Progenitor cell of endocrine pancreas (in vitro differentiated cells): ENCODE results near the gene PDE11A. TPM values are rescaled to one million over a fixed set of nuclear protein-coding genes. Genes with fewer than 3 reads are reported as not detected.

Experiments used
- DNase-seq: peaks from one replicate; pipeline ENCODE4 v3.0.0; 2021; ENCODE audit warnings: low spot score; ENCODE audit not compliant: unreplicated experiment
- H3K27ac Mint-ChIP-seq: 2 replicates; pipeline ENCODE4 v1.8.0; 2021; ENCODE audit warnings: mild to moderate bottlenecking, moderate library complexity, mixed read lengths
- H3K27me3 Mint-ChIP-seq: 2 replicates; pipeline ENCODE4 v1.8.0; 2021; ENCODE audit warnings: mixed read lengths
- H3K36me3 Mint-ChIP-seq: 2 replicates; pipeline ENCODE4 v1.8.0; 2022; ENCODE audit warnings: mixed read lengths; ENCODE audit not compliant: insufficient read depth
- H3K4me1 Mint-ChIP-seq: 2 replicates; pipeline ENCODE4 v1.8.0; 2021; ENCODE audit warnings: low read depth, mixed read lengths
- H3K4me3 Mint-ChIP-seq: 2 replicates; pipeline ENCODE4 v1.8.0; 2021; ENCODE audit warnings: low read depth, mild to moderate bottlenecking, moderate library complexity, mixed read lengths
- H3K9me3 Mint-ChIP-seq: 2 replicates; pipeline ENCODE4 v1.8.0; 2021; ENCODE audit warnings: low read depth, mixed read lengths
- CTCF ChIP-seq: fragments of 200-600 bp; sonication (generic); IDR thresholded peaks from one replicate; pipeline ENCODE4 v1.5.0; 2021; ENCODE audit warnings: antibody characterized with exemption, mild to moderate bottlenecking; ENCODE audit not compliant: unreplicated experiment
- total RNA-seq: library from RNA; stranded (reverse); gene quantifications from 2 replicates; pipeline ENCODE4 v1.2.1, GENCODE V29; 2021

PDE11A gene
- total RNA-seq, 1 donor from 2014 or later = 54.8 TPM

GRCh38 chr2:177730792-177731191 is 341.8 kb downstream of the PDE11A start:
- Mint-ChIP-seq H3K27ac (peak overlapping the region; percentile 87), H3K9me3 (peaks cover 8% of the 10 kb centered on the region), H3K4me1 (peaks cover 66% of the 10 kb centered on the region), H3K36me3 (no peaks in the 10 kb centered on the region), H3K27me3 (no peaks in the 10 kb centered on the region), H3K4me3 (no peak overlapping the region)
- no peak for DNase-seq
- TF ChIP-seq CTCF = no peak

GRCh38 chr2:177730363-177730762 is 342.2 kb downstream of the PDE11A start:
- Mint-ChIP-seq H3K9me3 (peaks cover 8% of the 10 kb centered on the region), H3K36me3 (no peaks in the 10 kb centered on the region), H3K4me3 (no peak overlapping the region), H3K27me3 (no peaks in the 10 kb centered on the region), H3K4me1 (peaks cover 70% of the 10 kb centered on the region), H3K27ac (peak overlapping the region; percentile 87)
- no peak for DNase-seq
- no peak for TF ChIP-seq CTCF

- no peaks in the 10 kb centered on the region for H3K27me3 Mint-ChIP-seq
These were observed 343.7 kb downstream of the PDE11A start for GRCh38 chr2:177728920-177729319.

GRCh38 chr2:177728399-177728765 is 344.2 kb downstream of the PDE11A start:
- peaks cover 4% of the 10 kb centered on the region for H3K9me3 Mint-ChIP-seq
- H3K27ac Mint-ChIP-seq = peak overlapping the region; percentile 92
- H3K4me3 Mint-ChIP-seq = no peak overlapping the region
- no peaks in the 10 kb centered on the region for H3K27me3 Mint-ChIP-seq
- peaks cover 3% of the 10 kb centered on the region for H3K36me3 Mint-ChIP-seq
- TF ChIP-seq CTCF = no peak
- DNase-seq = no peak
- peaks cover 75% of the 10 kb centered on the region for H3K4me1 Mint-ChIP-seq

More at GRCh38 chr2:177728920-177729319, 343.7 kb downstream of the PDE11A start:
- Mint-ChIP-seq H3K36me3 (peaks cover 3% of the 10 kb centered on the region), H3K27ac (peak overlapping the region; percentile 92), H3K9me3 (peaks cover 4% of the 10 kb centered on the region), H3K4me1 (peaks cover 76% of the 10 kb centered on the region), H3K4me3 (no peak overlapping the region)
- DNase-seq = no peak
- TF ChIP-seq CTCF = no peak

- H3K9me3 Mint-ChIP-seq = peaks cover 4% of the 10 kb centered on the region
- H3K27me3 Mint-ChIP-seq = no peaks in the 10 kb centered on the region
- H3K4me1 Mint-ChIP-seq = peaks cover 73% of the 10 kb centered on the region
- H3K36me3 Mint-ChIP-seq = peaks cover 3% of the 10 kb centered on the region
- TF ChIP-seq CTCF = no peak
- H3K4me3 Mint-ChIP-seq = peak overlapping the region; percentile 62
- H3K27ac Mint-ChIP-seq = peak overlapping the region; percentile 92
- DNase-seq = no peak
These were observed 344.8 kb downstream of the PDE11A start for GRCh38 chr2:177727577-177728398.
